GM21526 (cell line): ENCODE results near the gene WDFY3.

ENCODE experiments used
- ATAC-seq: cut with Tn5 transposase; IDR thresholded peaks from one replicate; pipeline ENCODE4 v1.9.1; 2021; ENCODE audit warnings: moderate library complexity; ENCODE audit not compliant: unreplicated experiment, low FRiP score

Gene WDFY3

GRCh38 chr4:84952004-84952403, 14.5 kb downstream of the WDFY3 start:
- no peak for ATAC-seq

- no peak for ATAC-seq
These were observed 18.4 kb downstream of the WDFY3 start for GRCh38 chr4:84948056-84948455.

GRCh38 chr4:84944947-84945346, 21.5 kb downstream of the WDFY3 start:
- no peak for ATAC-seq

- no peak for ATAC-seq
These were observed 25.5 kb downstream of the WDFY3 start for GRCh38 chr4:84940960-84941359.

- ATAC-seq: no peak
These were observed 27.4 kb downstream of the WDFY3 start for GRCh38 chr4:84939113-84939512.

GRCh38 chr4:84938316-84938715, 28.2 kb downstream of the WDFY3 start:
- ATAC-seq: no peak

- ATAC-seq: no peak
These were observed 29.0 kb downstream of the WDFY3 start for GRCh38 chr4:84937381-84937977.

- ATAC-seq: no peak
These were observed 30.4 kb downstream of the WDFY3 start for GRCh38 chr4:84936123-84936522.

GRCh38 chr4:84932462-84932861, 34.0 kb downstream of the WDFY3 start:
- ATAC-seq: no peak

- ATAC-seq: no peak
These were observed 34.5 kb downstream of the WDFY3 start for GRCh38 chr4:84931961-84932360.

- no peak for ATAC-seq
These were observed 35.2 kb downstream of the WDFY3 start for GRCh38 chr4:84931274-84931673.

- ATAC-seq: no peak
These were observed 38.4 kb downstream of the WDFY3 start for GRCh38 chr4:84928089-84928488.

- ATAC-seq: no peak
These were observed 39.1 kb downstream of the WDFY3 start for GRCh38 chr4:84927428-84927827.

- no peak for ATAC-seq
These were observed 40.9 kb downstream of the WDFY3 start for GRCh38 chr4:84925558-84925957.

GRCh38 chr4:84924434-84924833, 42.1 kb downstream of the WDFY3 start:
- ATAC-seq: no peak

- ATAC-seq: no peak
These were observed 45.9 kb downstream of the WDFY3 start for GRCh38 chr4:84920617-84921016.

GRCh38 chr4:84917869-84918600, 48.5 kb downstream of the WDFY3 start:
- no peak for ATAC-seq

- ATAC-seq: no peak
These were observed 49.2 kb downstream of the WDFY3 start for GRCh38 chr4:84917086-84917821.

- ATAC-seq: no peak
These were observed 50.3 kb downstream of the WDFY3 start for GRCh38 chr4:84916227-84916626.

- ATAC-seq: no peak
These were observed 51.1 kb downstream of the WDFY3 start for GRCh38 chr4:84915396-84915780.

GRCh38 chr4:84914686-84915395, 51.6 kb downstream of the WDFY3 start:
- ATAC-seq: no peak
